ENCODE data around the gene RPTN. TPM values are rescaled to one million over a fixed set of nuclear protein-coding genes. Genes with fewer than 3 reads are reported as not detected.
A peak's percentile ranks its signal among the peaks of the same experiment; 100 is the strongest.

Gene RPTN, protein sequence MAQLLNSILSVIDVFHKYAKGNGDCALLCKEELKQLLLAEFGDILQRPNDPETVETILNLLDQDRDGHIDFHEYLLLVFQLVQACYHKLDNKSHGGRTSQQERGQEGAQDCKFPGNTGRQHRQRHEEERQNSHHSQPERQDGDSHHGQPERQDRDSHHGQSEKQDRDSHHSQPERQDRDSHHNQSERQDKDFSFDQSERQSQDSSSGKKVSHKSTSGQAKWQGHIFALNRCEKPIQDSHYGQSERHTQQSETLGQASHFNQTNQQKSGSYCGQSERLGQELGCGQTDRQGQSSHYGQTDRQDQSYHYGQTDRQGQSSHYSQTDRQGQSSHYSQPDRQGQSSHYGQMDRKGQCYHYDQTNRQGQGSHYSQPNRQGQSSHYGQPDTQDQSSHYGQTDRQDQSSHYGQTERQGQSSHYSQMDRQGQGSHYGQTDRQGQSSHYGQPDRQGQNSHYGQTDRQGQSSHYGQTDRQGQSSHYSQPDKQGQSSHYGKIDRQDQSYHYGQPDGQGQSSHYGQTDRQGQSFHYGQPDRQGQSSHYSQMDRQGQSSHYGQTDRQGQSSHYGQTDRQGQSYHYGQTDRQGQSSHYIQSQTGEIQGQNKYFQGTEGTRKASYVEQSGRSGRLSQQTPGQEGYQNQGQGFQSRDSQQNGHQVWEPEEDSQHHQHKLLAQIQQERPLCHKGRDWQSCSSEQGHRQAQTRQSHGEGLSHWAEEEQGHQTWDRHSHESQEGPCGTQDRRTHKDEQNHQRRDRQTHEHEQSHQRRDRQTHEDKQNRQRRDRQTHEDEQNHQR
- total RNA-seq (not detected), polyA plus RNA-seq (not detected)

DNA sequence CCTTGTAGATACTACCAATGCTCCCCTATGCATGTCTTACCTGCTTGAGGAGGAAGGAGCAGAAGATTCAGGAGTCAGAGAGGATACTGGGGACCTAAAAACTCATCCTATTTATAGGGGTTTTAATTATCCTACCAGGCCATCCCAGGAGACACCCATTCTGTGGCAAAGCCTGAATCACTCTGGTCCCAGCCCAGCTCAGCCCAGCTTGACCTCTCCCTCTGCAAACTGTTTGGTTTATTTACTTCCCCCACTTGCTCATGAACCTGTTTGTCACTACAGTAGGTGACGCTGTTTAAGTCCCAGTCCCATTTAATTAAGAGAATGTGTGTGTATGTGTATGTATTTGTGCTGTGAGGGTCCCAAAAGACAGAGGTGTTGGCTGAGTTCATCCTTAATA is at the start of gene RPTN:
Gene RPTN, minus strand, starts transcription at position 85 of the 400 bp plus-strand sequence. CDS start 1,339 bp downstream, outside the sequence.
- Mint-ChIP-seq H3K9me3 (no peaks in the 10 kb centered on the region), H3K4me1 (no peaks in the 10 kb centered on the region), H3K27me3 (peaks cover 2 to 10% of the 10 kb centered on the region in 2 donors), H3K36me3 (no peaks in the 10 kb centered on the region), H3K27ac (no peak within 1 kb of the TSS), H3K4me3 (no peak within 1 kb of the TSS)
- no peaks in the 10 kb centered on the region for H3K4me1 ChIP-seq (ENCODE audit: insufficient read depth, low read length)
- H3K36me3 ChIP-seq (ENCODE audit: insufficient read depth, low read length) = no peaks in the 10 kb centered on the region
- POLR2A ChIA-PET = no interaction called here
- H3K27ac ChIP-seq (ENCODE audit: low read depth, low read length) = no peak within 1 kb of the TSS
- CTCF ChIA-PET = interaction anchor here (1.1 kb wide), 1 partner anchor 41 kb away, joined by 3 read pairs; no protein-coding TSS in a partner anchor
- H3K9me3 ChIP-seq (ENCODE audit: low read length) = no peaks in the 10 kb centered on the region
- H3K27me3 ChIP-seq (ENCODE audit: insufficient read depth, low read length, poor library complexity, severe bottlenecking) = no peaks in the 10 kb centered on the region
- DNase-seq = no peak
- no peak within 1 kb of the TSS for H3K4me3 ChIP-seq (ENCODE audit: low read length)

DNA sequence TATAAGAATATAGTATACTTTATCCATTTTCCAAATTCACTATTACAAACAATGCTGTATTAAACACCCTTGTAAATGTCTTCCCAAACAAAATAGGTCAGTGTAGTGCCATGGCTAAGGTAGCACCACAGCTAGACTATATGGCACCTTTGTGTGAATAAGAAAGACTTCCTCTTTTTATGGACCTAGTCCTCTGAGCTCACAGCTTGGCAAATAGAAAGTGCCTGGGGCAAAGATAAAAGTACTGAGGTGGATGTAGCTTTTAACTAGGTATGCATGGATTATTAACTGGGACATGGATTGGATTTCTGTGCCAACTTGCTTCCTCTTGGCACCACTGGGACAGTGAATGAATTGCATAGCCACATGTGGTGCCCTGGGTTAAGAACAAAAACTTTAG is 40.0 kb upstream of the RPTN start:
- Mint-ChIP-seq H3K36me3 (peaks cover 0 to 2% (median 0%) of the 10 kb centered on the region in 3 donors), H3K4me1 (no peaks in the 10 kb centered on the region), H3K9me3 (peaks cover 0 to 5% (median 0%) of the 10 kb centered on the region in 5 donors), H3K4me3 (no peak overlapping the region), H3K27me3 (peaks cover under 1 to 17% of the 10 kb centered on the region in 2 donors), H3K27ac (no peak overlapping the region)
- DNase-seq = no peak
- H3K4me1 ChIP-seq (ENCODE audit: insufficient read depth, low read length) = no peaks in the 10 kb centered on the region
- H3K36me3 ChIP-seq (ENCODE audit: insufficient read depth, low read length) = no peaks in the 10 kb centered on the region
- no peak overlapping the region for H3K27ac ChIP-seq (ENCODE audit: low read depth, low read length)
- no peaks in the 10 kb centered on the region for H3K9me3 ChIP-seq (ENCODE audit: low read length)
- H3K27me3 ChIP-seq (ENCODE audit: insufficient read depth, low read length, poor library complexity, severe bottlenecking) = no peaks in the 10 kb centered on the region
- ChIA-PET POLR2A (no interaction called here), CTCF (interaction anchor here (1.2 to 1.4 kb wide), 4 partner anchors 10 to 261 kb away, joined by 4 to 5 read pairs (median 4); no protein-coding TSS in a partner anchor)
- H3K4me3 ChIP-seq (ENCODE audit: low read length) = no peak overlapping the region

DNA sequence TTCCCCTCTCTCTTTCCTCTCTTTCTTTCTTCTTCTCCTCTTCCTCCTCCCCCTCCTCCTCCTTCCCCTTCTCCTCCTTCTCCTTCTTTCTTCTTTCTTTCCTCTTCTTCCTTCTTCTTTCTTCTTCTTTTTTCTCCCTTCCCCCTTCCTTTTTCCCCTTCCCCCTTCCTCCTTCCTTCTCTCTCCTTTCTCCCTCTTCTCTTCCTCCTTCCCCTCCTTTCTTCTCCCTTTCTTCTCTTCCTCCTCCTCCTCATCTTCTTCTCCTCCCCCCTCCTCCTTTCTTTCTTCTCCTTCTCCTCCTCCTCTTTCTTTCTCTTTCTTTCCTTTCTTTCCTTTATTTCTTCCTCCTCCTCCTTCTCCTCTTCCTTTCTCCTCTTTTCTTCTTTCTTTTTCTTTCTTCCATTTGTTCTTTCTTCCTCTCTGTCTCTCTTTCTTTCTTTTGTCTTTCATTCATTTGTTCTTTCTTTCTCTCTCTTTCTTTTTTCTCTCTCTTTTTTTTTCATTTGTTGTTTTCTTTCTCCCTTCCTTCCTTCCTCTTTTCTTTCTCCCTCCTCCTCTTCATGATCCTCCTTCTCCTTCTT is 38.4 kb upstream of the RPTN start:
- no peak for DNase-seq
- Histone ChIP-seq H3K4me3 (ENCODE audit: low read length) (no peak overlapping the region), H3K9me3 (ENCODE audit: low read length) (no peaks in the 10 kb centered on the region), H3K36me3 (ENCODE audit: insufficient read depth, low read length) (no peaks in the 10 kb centered on the region), H3K27me3 (ENCODE audit: insufficient read depth, low read length, poor library complexity, severe bottlenecking) (no peaks in the 10 kb centered on the region), H3K27ac (ENCODE audit: low read depth, low read length) (no peak overlapping the region), H3K4me1 (ENCODE audit: insufficient read depth, low read length) (no peaks in the 10 kb centered on the region)
- H3K4me1 Mint-ChIP-seq = no peaks in the 10 kb centered on the region
- peaks cover 0 to 17% of the 10 kb centered on the region in 2 donors for H3K27me3 Mint-ChIP-seq
- POLR2A ChIA-PET = no interaction called here
- no peak overlapping the region for H3K27ac Mint-ChIP-seq
- peaks cover 0 to 2% (median 0%) of the 10 kb centered on the region in 3 donors for H3K36me3 Mint-ChIP-seq
- CTCF ChIA-PET = interaction anchor here (1.3 to 1.4 kb wide), 3 partner anchors 9 to 262 kb away, joined by 4 to 5 read pairs (median 4); no protein-coding TSS in a partner anchor
- no peak overlapping the region for H3K4me3 Mint-ChIP-seq
- peaks cover 0 to 5% (median 0%) of the 10 kb centered on the region in 5 donors for H3K9me3 Mint-ChIP-seq

DNA sequence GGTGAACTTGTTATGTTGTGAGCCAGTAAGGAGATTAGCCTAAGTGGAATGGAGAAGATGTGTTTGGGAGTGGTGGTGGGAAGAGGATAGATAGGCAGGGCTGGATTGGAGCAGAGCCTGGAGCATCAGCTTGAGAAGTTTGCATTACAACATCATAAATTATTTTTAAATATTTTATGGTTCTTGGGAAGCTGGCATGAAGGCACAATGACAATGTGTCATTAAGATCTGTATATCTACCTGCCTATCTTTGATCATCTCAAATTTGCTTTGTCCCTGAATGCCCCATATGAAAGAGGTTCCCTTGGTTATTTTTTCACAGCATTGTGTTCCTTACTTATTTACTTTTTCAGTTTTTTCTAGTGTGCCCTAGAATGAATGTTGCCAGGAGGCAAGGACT is 32.7 kb upstream of the RPTN start:
- Mint-ChIP-seq H3K4me1 (peaks cover 5 to 7% (median 6%) of the 10 kb centered on the region in 3 donors), H3K27me3 (peaks cover 0 to 3% of the 10 kb centered on the region in 2 donors), H3K4me3 (no peak overlapping the region), H3K9me3 (peaks cover 0 to 2% (median 0%) of the 10 kb centered on the region in 5 donors), H3K36me3 (no peaks in the 10 kb centered on the region), H3K27ac (no peak overlapping the region)
- H3K27ac ChIP-seq (ENCODE audit: low read depth, low read length) = no peak overlapping the region
- H3K4me3 ChIP-seq (ENCODE audit: low read length) = no peak overlapping the region
- ChIA-PET CTCF (interaction anchor here (2.8 kb wide), 1 partner anchor 267 kb away, joined by 22 read pairs; no protein-coding TSS in a partner anchor), POLR2A (no interaction called here)
- H3K4me1 ChIP-seq (ENCODE audit: insufficient read depth, low read length) = peaks cover 5% of the 10 kb centered on the region
- H3K9me3 ChIP-seq (ENCODE audit: low read length) = no peaks in the 10 kb centered on the region
- no peaks in the 10 kb centered on the region for H3K27me3 ChIP-seq (ENCODE audit: insufficient read depth, low read length, poor library complexity, severe bottlenecking)
- no peaks in the 10 kb centered on the region for H3K36me3 ChIP-seq (ENCODE audit: insufficient read depth, low read length)
- DNase-seq = no peak

DNA sequence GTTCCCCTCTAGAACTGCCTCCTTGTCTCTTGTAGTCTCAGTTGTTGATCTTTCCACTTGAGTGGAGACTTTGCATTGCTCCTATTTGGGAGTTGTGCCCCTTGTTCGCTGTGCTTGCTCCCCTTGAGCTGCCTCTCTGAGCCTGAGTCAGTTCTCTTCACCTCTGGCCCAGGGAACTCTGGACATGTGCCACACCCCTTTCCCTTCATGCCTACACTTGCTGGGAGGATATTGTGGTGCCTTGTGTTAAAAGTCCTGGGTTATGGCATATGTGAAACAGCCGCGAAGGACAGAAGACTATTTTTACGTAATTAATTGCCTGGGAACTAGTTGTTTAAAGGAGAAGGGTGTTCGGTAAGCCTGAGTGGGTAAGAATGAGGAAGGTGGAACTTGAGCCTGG is 32.2 kb upstream of the RPTN start:
- Mint-ChIP-seq H3K4me1 (peaks cover 5 to 7% (median 6%) of the 10 kb centered on the region in 3 donors), H3K36me3 (no peaks in the 10 kb centered on the region), H3K9me3 (peaks cover 0 to 2% (median 0%) of the 10 kb centered on the region in 5 donors), H3K27ac (no peak overlapping the region), H3K4me3 (no peak overlapping the region), H3K27me3 (peaks cover 0 to 3% of the 10 kb centered on the region in 2 donors)
- H3K4me1 ChIP-seq (ENCODE audit: insufficient read depth, low read length) = peaks cover 5% of the 10 kb centered on the region
- POLR2A ChIA-PET = no interaction called here
- CTCF ChIA-PET = interaction anchor here (1.2 to 2.8 kb wide), 2 partner anchors 250 to 268 kb away, joined by 8 to 22 read pairs; no protein-coding TSS in a partner anchor
- DNase-seq = no peak
- no peak overlapping the region for H3K27ac ChIP-seq (ENCODE audit: low read depth, low read length)
- no peak overlapping the region for H3K4me3 ChIP-seq (ENCODE audit: low read length)
- no peaks in the 10 kb centered on the region for H3K36me3 ChIP-seq (ENCODE audit: insufficient read depth, low read length)
- H3K27me3 ChIP-seq (ENCODE audit: insufficient read depth, low read length, poor library complexity, severe bottlenecking) = no peaks in the 10 kb centered on the region
- H3K9me3 ChIP-seq (ENCODE audit: low read length) = no peaks in the 10 kb centered on the region

DNA sequence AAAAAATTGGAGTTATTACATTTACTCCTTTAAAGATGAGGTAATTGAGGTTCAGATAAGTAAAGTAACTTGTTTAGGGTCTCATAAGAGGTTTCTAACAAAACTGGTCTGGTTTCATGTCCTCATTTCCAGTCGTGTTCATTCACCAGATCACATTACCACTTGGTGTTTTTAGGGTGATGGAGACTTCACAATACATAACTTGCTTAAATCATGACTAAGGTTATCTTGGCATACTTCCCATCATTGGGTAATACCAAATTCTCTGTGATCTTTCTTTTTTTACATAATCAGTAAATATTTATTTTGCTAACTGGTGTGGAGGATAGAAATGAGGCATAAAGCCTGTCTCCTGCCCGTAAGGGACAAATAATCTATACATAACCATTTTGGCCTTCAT is 31.6 kb upstream of the RPTN start:
- Histone ChIP-seq H3K4me3 (ENCODE audit: low read length) (no peak overlapping the region), H3K4me1 (ENCODE audit: insufficient read depth, low read length) (peaks cover 5% of the 10 kb centered on the region), H3K27ac (ENCODE audit: low read depth, low read length) (no peak overlapping the region), H3K27me3 (ENCODE audit: insufficient read depth, low read length, poor library complexity, severe bottlenecking) (no peaks in the 10 kb centered on the region), H3K9me3 (ENCODE audit: low read length) (no peaks in the 10 kb centered on the region), H3K36me3 (ENCODE audit: insufficient read depth, low read length) (no peaks in the 10 kb centered on the region)
- no peaks in the 10 kb centered on the region for H3K36me3 Mint-ChIP-seq
- no peak for DNase-seq
- H3K27ac Mint-ChIP-seq = peak overlapping the region in 1 of 8 donors; percentile 31
- POLR2A ChIA-PET = no interaction called here
- no peaks in the 10 kb centered on the region for H3K9me3 Mint-ChIP-seq
- H3K27me3 Mint-ChIP-seq = peaks cover 0 to 3% of the 10 kb centered on the region in 2 donors
- CTCF ChIA-PET = interaction anchor here (1.2 to 2.8 kb wide), 2 partner anchors 250 to 268 kb away, joined by 8 to 22 read pairs; no protein-coding TSS in a partner anchor
- H3K4me1 Mint-ChIP-seq = peaks cover 5 to 8% (median 6%) of the 10 kb centered on the region in 3 donors
- H3K4me3 Mint-ChIP-seq = no peak overlapping the region

DNA sequence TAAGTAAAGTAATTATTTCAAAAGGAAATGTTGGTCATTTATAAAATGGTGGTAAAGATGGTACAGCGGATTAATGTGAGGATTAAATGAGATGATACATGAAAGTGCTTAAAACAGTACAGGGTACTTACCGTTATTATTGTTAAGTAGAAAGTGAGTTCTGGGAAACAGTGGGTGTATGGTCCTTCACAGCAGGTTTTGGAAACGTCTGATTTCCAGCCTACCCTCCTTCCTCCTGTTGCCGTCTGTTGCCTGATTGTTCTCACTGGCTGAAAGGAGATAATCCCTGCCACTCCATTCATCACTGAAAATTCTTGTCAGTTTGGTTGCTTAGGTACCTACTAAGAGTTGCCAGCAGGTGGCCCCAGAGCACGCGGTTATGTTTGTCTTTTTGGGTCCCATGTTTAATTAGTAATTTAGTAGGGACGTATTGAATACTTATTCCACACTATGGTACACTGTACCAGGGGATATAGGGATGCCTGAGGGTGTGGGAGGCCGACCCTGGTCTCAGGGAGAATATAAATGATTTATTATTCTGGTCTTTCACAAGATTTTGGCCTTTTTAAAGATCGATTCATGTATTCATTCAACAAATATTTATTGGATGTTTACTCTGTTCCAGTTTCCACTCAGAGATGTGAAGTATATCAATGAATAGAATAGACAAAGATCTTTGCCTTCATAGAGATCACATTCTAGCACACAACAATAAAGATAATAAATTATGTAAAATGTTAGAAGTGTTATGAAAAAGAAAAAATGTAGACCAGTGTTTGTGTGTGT is 30.8 kb upstream of the RPTN start:
- CTCF ChIA-PET = interaction anchor here (0.8 to 9.2 kb wide), 19 partner anchors 8 to 272 kb away, joined by 3 to 146 read pairs (median 5); no protein-coding TSS in a partner anchor
- Mint-ChIP-seq H3K27ac (peak overlapping the region in 4 of 8 donors; percentile 5 to 70 (median 47)), H3K4me3 (peak overlapping the region; percentile 78 to 91 (median 84)), H3K27me3 (peaks cover 0 to 3% of the 10 kb centered on the region in 2 donors), H3K36me3 (no peaks in the 10 kb centered on the region), H3K4me1 (peaks cover 5 to 15% (median 10%) of the 10 kb centered on the region in 3 donors), H3K9me3 (no peaks in the 10 kb centered on the region)
- peak overlapping the region; percentile 57 for H3K4me3 ChIP-seq (ENCODE audit: low read length)
- H3K4me1 ChIP-seq (ENCODE audit: insufficient read depth, low read length) = peaks cover 5% of the 10 kb centered on the region
- H3K27ac ChIP-seq (ENCODE audit: low read depth, low read length) = no peak overlapping the region
- no peaks in the 10 kb centered on the region for H3K9me3 ChIP-seq (ENCODE audit: low read length)
- no peaks in the 10 kb centered on the region for H3K36me3 ChIP-seq (ENCODE audit: insufficient read depth, low read length)
- peak; percentile 45 to 74 (median 50) for DNase-seq
- no peaks in the 10 kb centered on the region for H3K27me3 ChIP-seq (ENCODE audit: insufficient read depth, low read length, poor library complexity, severe bottlenecking)
- POLR2A ChIA-PET = no interaction called here
